Trophoblast cell (in vitro differentiated cells and primary cell): Measurements from ENCODE around the gene GKAP1.
"Not testable (repeated sequence)": the region's sequence is repeated elsewhere in the genome, so short reads cannot be mapped to it uniquely, and the experiment has no call there.

Experiments
- DNase-seq, 2 donors: peaks; one replicate each; pipeline ENCODE4 v3.0.0-alpha.2; 2016
- H2AFZ ChIP-seq: 2 replicates; pipeline ENCODE4 v1.6.1; 2013; ENCODE audit warnings: low read length, moderate library complexity, mild to moderate bottlenecking; ENCODE audit not compliant: insufficient read depth, poor library complexity
- H2AK5ac ChIP-seq: 2 replicates; pipeline ENCODE4 v1.6.1; 2013; ENCODE audit warnings: mild to moderate bottlenecking, low read length
- H2BK120ac ChIP-seq: 2 replicates; pipeline ENCODE4 v1.6.1; 2013; ENCODE audit warnings: low read length, mild to moderate bottlenecking, moderate library complexity; ENCODE audit not compliant: insufficient read depth, poor library complexity
- H2BK12ac ChIP-seq: 2 replicates; pipeline ENCODE4 v1.6.1; 2013; ENCODE audit warnings: mild to moderate bottlenecking, low read length, moderate library complexity
- H2BK5ac ChIP-seq: 2 replicates; pipeline ENCODE4 v1.6.1; 2013; ENCODE audit warnings: low read length, low read depth, moderate library complexity, mild to moderate bottlenecking; ENCODE audit not compliant: poor library complexity
- H3K14ac ChIP-seq: 2 replicates; pipeline ENCODE4 v1.6.1; 2013; ENCODE audit warnings: mild to moderate bottlenecking, low read length
- H3K18ac ChIP-seq: 2 replicates; pipeline ENCODE4 v1.6.1; 2013; ENCODE audit warnings: mild to moderate bottlenecking, low read length
- H3K23ac ChIP-seq: 2 replicates; pipeline ENCODE4 v1.6.1; 2013; ENCODE audit warnings: low read length
- H3K27ac ChIP-seq: 2 replicates; pipeline ENCODE4 v1.5.1; 2013; ENCODE audit warnings: low read depth, mild to moderate bottlenecking, inconsistent platforms, low read length, moderate library complexity
- H3K27me3 ChIP-seq: 2 replicates; pipeline ENCODE4 v1.6.1; 2013; ENCODE audit warnings: inconsistent platforms, mild to moderate bottlenecking, low read length, moderate library complexity; ENCODE audit not compliant: insufficient read depth
- H3K36me3 ChIP-seq, 2 experiments: 1 replicate in 1 of 2; 2 replicates in 1 of 2; pipeline ENCODE4 v1.6.1; 2013; ENCODE audit warnings: low read length in 2 of 2, mild to moderate bottlenecking in 2 of 2, moderate library complexity in 1 of 2; ENCODE audit not compliant: insufficient read depth in 2 of 2, control insufficient read depth in 1 of 2
- H3K4ac ChIP-seq: 2 replicates; pipeline ENCODE4 v1.6.1; 2013; ENCODE audit warnings: low read depth, mild to moderate bottlenecking, low read length, moderate library complexity
- H3K4me1 ChIP-seq, 2 experiments: 1 replicate in 1 of 2; 2 replicates in 1 of 2; pipeline ENCODE4 v1.6.1; 2013; ENCODE audit warnings: low read length in 2 of 2, mild to moderate bottlenecking in 2 of 2, moderate library complexity in 1 of 2; ENCODE audit not compliant: insufficient read depth in 2 of 2, control insufficient read depth in 1 of 2
- H3K4me2 ChIP-seq: 2 replicates; pipeline ENCODE4 v1.6.1; 2013; ENCODE audit warnings: inconsistent platforms, mild to moderate bottlenecking, low read length, moderate library complexity
- H3K4me3 ChIP-seq: 2 replicates; pipeline ENCODE4 v1.5.1; 2013; ENCODE audit warnings: mild to moderate bottlenecking, low read depth, low read length, inconsistent platforms
- H3K79me1 ChIP-seq: one replicate; pipeline ENCODE4 v1.6.1; 2013; ENCODE audit warnings: low read length
- H3K79me2 ChIP-seq: 2 replicates; pipeline ENCODE4 v1.6.1; 2013; ENCODE audit warnings: low read length, mild to moderate bottlenecking; ENCODE audit not compliant: control insufficient read depth, insufficient read depth, poor library complexity
- H3K9ac ChIP-seq: 2 replicates; pipeline ENCODE4 v1.6.1; 2013; ENCODE audit warnings: mild to moderate bottlenecking, low read length
- H3K9me3 ChIP-seq: 2 replicates; pipeline ENCODE4 v1.6.1; 2013; ENCODE audit warnings: low read depth, mild to moderate bottlenecking, control low read depth, inconsistent platforms, low read length; ENCODE audit not compliant: insufficient read depth
- H4K12ac ChIP-seq: 2 replicates; pipeline ENCODE4 v1.6.1; 2013; ENCODE audit warnings: low read depth, mild to moderate bottlenecking, low read length, moderate library complexity
- H4K8ac ChIP-seq: 2 replicates; pipeline ENCODE4 v1.6.1; 2013; ENCODE audit warnings: low read depth, mild to moderate bottlenecking, low read length, moderate library complexity
- H4K91ac ChIP-seq: one replicate; pipeline ENCODE4 v1.6.1; 2013; ENCODE audit warnings: low read depth, mild to moderate bottlenecking, low read length, moderate library complexity
- WGBS: extraction: QIAGEN DNeasy Blood & Tissue Kit; methylation state at CpG from one replicate; pipeline ENCODE4 v1.1.7; 2013; ENCODE audit warnings: missing lambda C conversion rate; ENCODE audit not compliant: insufficient read length, insufficient coverage; ENCODE audit errors: extremely low coverage; 5-methylcytosine and 5-hydroxymethylcytosine counted together

The GKAP1 gene

GRCh38 chr9:83824986-83825623 is 7.5 kb upstream of the GKAP1 start:
- H2AK5ac ChIP-seq, H2BK120ac ChIP-seq, H4K8ac ChIP-seq, H3K23ac ChIP-seq, H3K79me1 ChIP-seq, H3K9ac ChIP-seq, H3K9me3 ChIP-seq, H3K79me2 ChIP-seq, H2BK5ac ChIP-seq, DNase-seq, H2BK12ac ChIP-seq, H4K91ac ChIP-seq, H3K4me3 ChIP-seq, H3K4ac ChIP-seq, H4K12ac ChIP-seq, H3K14ac ChIP-seq, H3K36me3 ChIP-seq, H3K27me3 ChIP-seq, H3K18ac ChIP-seq, H2AFZ ChIP-seq, H3K27ac ChIP-seq, H3K4me2 ChIP-seq, H3K4me1 ChIP-seq: not testable (repeated sequence)
- WGBS, result no CpG with 5 or more reads among the region's 3 CpGs

- H3K36me3 ChIP-seq, H3K23ac ChIP-seq, H3K79me1 ChIP-seq, H3K27ac ChIP-seq, H2BK12ac ChIP-seq, H4K91ac ChIP-seq, H4K12ac ChIP-seq, H3K9me3 ChIP-seq, H3K79me2 ChIP-seq, H3K4me1 ChIP-seq, H2BK5ac ChIP-seq, H3K9ac ChIP-seq, H3K18ac ChIP-seq, H3K4ac ChIP-seq, H2AK5ac ChIP-seq, H3K27me3 ChIP-seq: not testable (repeated sequence)
- peak overlapping the region; percentile 51 for H2BK120ac ChIP-seq
- peak overlapping the region; percentile 73 for H4K8ac ChIP-seq
- peak overlapping the region; percentile 77 for H3K4me3 ChIP-seq
- H3K14ac ChIP-seq, result peak overlapping the region; percentile 56
- H2AFZ ChIP-seq, result peak overlapping the region; percentile 87
- peak in 1 of 2 donors; percentile 38 for DNase-seq
- no CpG with 5 or more reads among the region's 38 CpGs for WGBS
- H3K4me2 ChIP-seq, result peak overlapping the region; percentile 96
Observed at GRCh38 chr9:83817011-83817355, 586 bp downstream of the GKAP1 start.

- not testable (repeated sequence) for H2BK120ac ChIP-seq, H2BK5ac ChIP-seq, H3K27me3 ChIP-seq, H3K14ac ChIP-seq, H3K4me2 ChIP-seq, H4K12ac ChIP-seq, H3K18ac ChIP-seq, H3K4me3 ChIP-seq, H2AK5ac ChIP-seq, H4K91ac ChIP-seq, H3K4me1 ChIP-seq, DNase-seq, H3K36me3 ChIP-seq, H3K79me2 ChIP-seq, H2BK12ac ChIP-seq, H3K9me3 ChIP-seq, H2AFZ ChIP-seq, H3K79me1 ChIP-seq, H3K4ac ChIP-seq, H3K23ac ChIP-seq, H3K9ac ChIP-seq, H4K8ac ChIP-seq, H3K27ac ChIP-seq
- WGBS, result no CpG with 5 or more reads among the region's 4 CpGs
Observed at GRCh38 chr9:83815120-83815519, 2.4 kb downstream of the GKAP1 start.

GRCh38 chr9:83809213-83809612 is 8.4 kb downstream of the GKAP1 start:
- not testable (repeated sequence) for H3K27me3 ChIP-seq, H2AFZ ChIP-seq, H3K4me2 ChIP-seq, H4K91ac ChIP-seq, H4K12ac ChIP-seq, H3K4me1 ChIP-seq, H3K4me3 ChIP-seq, H2BK5ac ChIP-seq, H3K4ac ChIP-seq, H2BK12ac ChIP-seq, H3K79me2 ChIP-seq, H2AK5ac ChIP-seq, H3K9ac ChIP-seq, H3K79me1 ChIP-seq, H3K23ac ChIP-seq, H3K18ac ChIP-seq, H2BK120ac ChIP-seq, H3K9me3 ChIP-seq, H3K27ac ChIP-seq, H4K8ac ChIP-seq, H3K14ac ChIP-seq, H3K36me3 ChIP-seq
- no CpG with 5 or more reads among the region's 1 CpG for WGBS
- peak in 1 of 2 donors; percentile 27 for DNase-seq
